Neuronal stem cell (in vitro differentiated cells): ENCODE results near the gene ST6GALNAC3.

ENCODE experiments used
- DNase-seq: peaks from one replicate; pipeline ENCODE4 v3.0.0-alpha.2; 2013; ENCODE audit warnings: low spot score
- H2AFZ ChIP-seq: one replicate; pipeline ENCODE4 v1.6.1; 2013; ENCODE audit warnings: mild to moderate bottlenecking, low read length, inconsistent platforms
- H2AK5ac ChIP-seq: 2 replicates; pipeline ENCODE4 v1.6.1; 2013; ENCODE audit warnings: low read depth, mild to moderate bottlenecking, inconsistent platforms, low read length, moderate library complexity, mixed read lengths
- H2BK120ac ChIP-seq: 2 replicates; pipeline ENCODE4 v1.6.1; 2013; ENCODE audit warnings: low read depth, mild to moderate bottlenecking, inconsistent platforms, low read length, moderate library complexity, mixed read lengths
- H2BK12ac ChIP-seq: one replicate; pipeline ENCODE4 v1.6.1; 2013; ENCODE audit warnings: low read length, inconsistent platforms
- H2BK15ac ChIP-seq: 2 replicates; pipeline ENCODE4 v1.6.1; 2013; ENCODE audit warnings: mild to moderate bottlenecking, low read length, inconsistent platforms, mixed read lengths
- H2BK5ac ChIP-seq: one replicate; pipeline ENCODE4 v1.6.1; 2013; ENCODE audit warnings: inconsistent platforms, mild to moderate bottlenecking, low read length, moderate library complexity
- H3K14ac ChIP-seq: one replicate; pipeline ENCODE4 v1.6.1; 2013; ENCODE audit warnings: low read length, inconsistent platforms
- H3K18ac ChIP-seq: 2 replicates; pipeline ENCODE4 v1.6.1; 2013; ENCODE audit warnings: low read length, inconsistent platforms
- H3K23ac ChIP-seq: 2 replicates; pipeline ENCODE4 v1.6.1; 2013; ENCODE audit warnings: low read depth, mild to moderate bottlenecking, mixed read lengths, low read length, inconsistent platforms; ENCODE audit not compliant: poor library complexity
- H3K27ac ChIP-seq: replicated peaks from 3 replicates; pipeline ENCODE4 v1.5.1; 2013; ENCODE audit warnings: low read length, inconsistent platforms
- H3K27me3 ChIP-seq, 3 experiments: 2 replicates each; pipeline ENCODE4 v1.6.1; 2013; ENCODE audit warnings: low read length in 3 of 3, mild to moderate bottlenecking in 2 of 3, inconsistent platforms in 1 of 3, low read depth in 1 of 3, mixed read lengths in 1 of 3, moderate library complexity in 1 of 3; ENCODE audit not compliant: control insufficient read depth in 3 of 3, insufficient read depth in 3 of 3
- H3K36me3 ChIP-seq, 2 donors: replicated peaks in 1 of 2; 2 replicates each; pipeline ENCODE4 v1.6.1; 2013; ENCODE audit warnings: low read length in 2 of 2; ENCODE audit not compliant: control insufficient read depth in 2 of 2, insufficient read depth in 2 of 2
- H3K4ac ChIP-seq: 2 replicates; pipeline ENCODE4 v1.6.1; 2013; ENCODE audit warnings: inconsistent platforms, mild to moderate bottlenecking, low read length, moderate library complexity
- H3K4me1 ChIP-seq, 2 donors: 1 replicate in 1 of 2; 2 replicates in 1 of 2; pipeline ENCODE4 v1.6.1; 2013; ENCODE audit warnings: low read length in 2 of 2, low read depth in 1 of 2; ENCODE audit not compliant: control insufficient read depth in 2 of 2, insufficient read depth in 1 of 2
- H3K4me2 ChIP-seq: one replicate; pipeline ENCODE4 v1.6.1; 2013; ENCODE audit warnings: mild to moderate bottlenecking, low read length, inconsistent platforms; ENCODE audit not compliant: insufficient read depth, poor library complexity, severe bottlenecking
- H3K4me3 ChIP-seq, 2 donors: 2 replicates each; pipeline ENCODE4 v1.5.1; 2013; ENCODE audit warnings: low read length in 2 of 2, mild to moderate bottlenecking in 2 of 2, inconsistent platforms in 1 of 2, moderate library complexity in 1 of 2
- H3K79me1 ChIP-seq: one replicate; pipeline ENCODE4 v1.6.1; 2013; ENCODE audit warnings: low read depth, mild to moderate bottlenecking, inconsistent platforms, low read length, moderate library complexity
- H3K9ac ChIP-seq: one replicate; pipeline ENCODE4 v1.6.1; 2013; ENCODE audit warnings: mild to moderate bottlenecking, low read depth, low read length, inconsistent platforms; ENCODE audit not compliant: poor library complexity
- H3K9me3 ChIP-seq, 2 donors: replicated peaks in 1 of 2; 2 replicates each; pipeline versions ENCODE3 to v1.6.1; 2013; ENCODE audit warnings: low read length in 2 of 2, mild to moderate bottlenecking in 2 of 2, inconsistent platforms in 1 of 2, low read depth in 1 of 2, mixed read lengths in 1 of 2, moderate library complexity in 1 of 2; ENCODE audit not compliant: control insufficient read depth in 2 of 2, insufficient read depth in 1 of 2
- H4K8ac ChIP-seq: one replicate; pipeline ENCODE4 v1.6.1; 2013; ENCODE audit warnings: low read depth, mild to moderate bottlenecking, inconsistent platforms, low read length, moderate library complexity
- H4K91ac ChIP-seq: one replicate; pipeline ENCODE4 v1.6.1; 2013; ENCODE audit warnings: low read length, low read depth, mild to moderate bottlenecking, inconsistent platforms; ENCODE audit not compliant: poor library complexity
- WGBS, 2 donors: extraction: QIAGEN DNeasy Blood & Tissue Kit; methylation state at CpG; one replicate each; pipeline ENCODE4 v1.1.7; 2013; ENCODE audit warnings: missing lambda C conversion rate in 2 of 2, mixed read lengths in 1 of 2; ENCODE audit not compliant: insufficient read length in 2 of 2, insufficient replicate concordance in 1 of 2; ENCODE audit errors: extremely low coverage in 2 of 2; 5-methylcytosine and 5-hydroxymethylcytosine counted together

The ST6GALNAC3 gene

DNA sequence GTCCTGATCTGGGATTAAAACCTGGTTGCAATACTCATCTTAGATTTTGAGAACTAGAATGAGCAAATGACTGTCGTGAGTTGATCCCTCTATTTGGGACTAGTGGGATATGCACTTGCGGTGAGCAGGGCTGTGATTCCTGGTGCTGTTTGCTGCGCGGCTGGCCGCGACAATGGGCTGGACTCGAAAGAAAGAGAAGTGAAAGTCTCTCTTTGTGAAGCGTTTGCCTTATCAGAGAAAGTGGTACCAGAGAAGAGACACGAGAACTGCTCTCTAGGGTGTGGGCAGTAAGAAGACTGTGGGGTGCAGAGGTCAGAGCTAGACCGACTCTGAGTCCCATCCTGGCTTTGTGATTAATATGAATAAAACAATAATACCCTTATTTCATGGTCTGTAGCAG, 8.6 kb downstream of the ST6GALNAC3 start:
- H3K4me3 ChIP-seq = no peak overlapping the region
- H3K79me1 ChIP-seq = peaks cover 2% of the 10 kb centered on the region
- H3K9me3 ChIP-seq = no peaks in the 10 kb centered on the region
- H2AK5ac ChIP-seq = no peak overlapping the region
- peaks cover 6 to 9% of the 10 kb centered on the region in 2 donors for H3K4me1 ChIP-seq
- peak overlapping the region; percentile 2 for H3K18ac ChIP-seq
- WGBS, 2 donors = no CpG with 5 or more reads among the region's 10 CpGs
- no peaks in the 10 kb centered on the region for H3K27me3 ChIP-seq
- H3K36me3 ChIP-seq = no peaks in the 10 kb centered on the region
- no peak overlapping the region for H2BK120ac ChIP-seq
- H4K91ac ChIP-seq = no peak overlapping the region
- H4K8ac ChIP-seq = no peak overlapping the region
- H3K4me2 ChIP-seq = no peak overlapping the region
- no peak overlapping the region for H3K23ac ChIP-seq
- H2AFZ ChIP-seq = peak overlapping the region; percentile 53
- peak overlapping the region; percentile 2 for H3K9ac ChIP-seq
- no peak overlapping the region for H2BK15ac ChIP-seq
- no peak overlapping the region for H3K14ac ChIP-seq
- no peak overlapping the region for H3K27ac ChIP-seq
- DNase-seq = no peak
- H2BK12ac ChIP-seq = no peak overlapping the region
- H2BK5ac ChIP-seq = no peak overlapping the region
- no peak overlapping the region for H3K4ac ChIP-seq

DNA sequence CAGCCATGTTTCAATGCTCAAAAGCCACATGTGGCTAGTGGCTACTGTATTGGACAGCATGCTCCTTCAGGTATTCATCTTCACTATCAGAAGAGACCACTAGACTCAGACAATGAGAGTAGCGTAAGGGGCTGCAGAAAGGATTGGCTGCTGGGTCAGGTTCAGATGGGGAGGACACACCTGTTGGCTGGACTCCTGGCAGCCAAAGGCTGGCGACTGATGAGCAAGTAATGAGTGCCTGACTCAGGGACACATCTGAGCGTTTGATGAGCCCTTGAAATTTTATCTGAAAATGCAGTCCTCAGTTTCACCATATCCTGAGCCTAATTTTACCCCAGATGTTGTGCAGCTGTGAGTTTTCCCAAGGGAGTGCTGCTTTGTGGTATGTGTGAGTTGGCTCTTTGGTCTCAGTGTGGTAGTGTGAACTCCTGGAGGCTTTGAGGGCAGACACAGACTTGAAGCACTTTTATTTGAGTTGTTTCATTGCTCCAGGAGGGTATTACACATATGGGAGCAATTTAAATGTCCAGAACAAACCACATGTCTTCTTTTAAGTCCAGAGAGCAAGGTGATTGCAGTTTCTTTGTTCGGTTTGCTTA, 9.6 kb downstream of the ST6GALNAC3 start:
- Histone ChIP-seq H3K4ac (no peak overlapping the region), H4K8ac (no peak overlapping the region), H2BK15ac (no peak overlapping the region), H3K9ac (no peak overlapping the region), H3K4me2 (no peak overlapping the region), H2BK12ac (no peak overlapping the region), H3K27ac (no peak overlapping the region), H3K23ac (no peak overlapping the region), H3K18ac (no peak overlapping the region), H2AK5ac (no peak overlapping the region), H3K27me3 (no peaks in the 10 kb centered on the region), H3K4me1 (peaks cover 6 to 9% of the 10 kb centered on the region in 2 donors), H2BK5ac (no peak overlapping the region), H3K4me3 (no peak overlapping the region), H2AFZ (no peak overlapping the region), H2BK120ac (no peak overlapping the region), H3K79me1 (peaks cover 2% of the 10 kb centered on the region), H3K14ac (no peak overlapping the region), H3K9me3 (no peaks in the 10 kb centered on the region), H4K91ac (no peak overlapping the region), H3K36me3 (no peaks in the 10 kb centered on the region)
- no CpG with 5 or more reads among the region's 4 CpGs for WGBS, 2 donors
- DNase-seq = no peak

GRCh38 chr1:76084685-76085084, 10.1 kb downstream of the ST6GALNAC3 start:
- Histone ChIP-seq H2BK120ac (no peak overlapping the region), H4K8ac (no peak overlapping the region), H2BK12ac (no peak overlapping the region), H3K36me3 (no peaks in the 10 kb centered on the region), H2BK15ac (no peak overlapping the region), H3K4ac (no peak overlapping the region), H3K18ac (no peak overlapping the region), H3K9me3 (no peaks in the 10 kb centered on the region), H2AFZ (no peak overlapping the region), H4K91ac (no peak overlapping the region), H3K23ac (no peak overlapping the region), H2AK5ac (no peak overlapping the region), H3K4me2 (no peak overlapping the region), H3K14ac (no peak overlapping the region), H3K79me1 (peaks cover 2% of the 10 kb centered on the region), H3K4me3 (no peak overlapping the region), H3K4me1 (peaks cover 5 to 9% of the 10 kb centered on the region in 2 donors), H3K9ac (no peak overlapping the region), H2BK5ac (no peak overlapping the region), H3K27ac (no peak overlapping the region), H3K27me3 (no peaks in the 10 kb centered on the region)
- WGBS, 2 donors = no CpG with 5 or more reads among the region's 3 CpGs
- DNase-seq = no peak

GRCh38 chr1:76086109-76086508, 11.6 kb downstream of the ST6GALNAC3 start:
- H2BK5ac ChIP-seq = no peak overlapping the region
- no peaks in the 10 kb centered on the region for H3K27me3 ChIP-seq
- no peak overlapping the region for H2AK5ac ChIP-seq
- no peak for DNase-seq
- H3K14ac ChIP-seq = no peak overlapping the region
- H3K4me2 ChIP-seq = no peak overlapping the region
- no peak overlapping the region for H2BK12ac ChIP-seq
- H3K27ac ChIP-seq = no peak overlapping the region
- no peak overlapping the region for H2AFZ ChIP-seq
- no peak overlapping the region for H3K9ac ChIP-seq
- no peak overlapping the region for H3K4ac ChIP-seq
- peaks cover 4 to 17% of the 10 kb centered on the region in 2 donors for H3K4me1 ChIP-seq
- no peak overlapping the region for H2BK15ac ChIP-seq
- no peaks in the 10 kb centered on the region for H3K9me3 ChIP-seq
- H3K4me3 ChIP-seq = no peak overlapping the region
- H2BK120ac ChIP-seq = no peak overlapping the region
- no peak overlapping the region for H4K91ac ChIP-seq
- H3K18ac ChIP-seq = no peak overlapping the region
- no peak overlapping the region for H4K8ac ChIP-seq
- H3K23ac ChIP-seq = no peak overlapping the region
- peaks cover 2% of the 10 kb centered on the region for H3K79me1 ChIP-seq
- H3K36me3 ChIP-seq = no peaks in the 10 kb centered on the region
- 100% methylated on average over 3 of the region's 3 CpGs for WGBS, 2 donors
